GM21529 (cell line): Measurements from ENCODE around the gene PDE8B.
A peak's percentile ranks its signal among the peaks of the same experiment; 100 is the strongest.
"Not testable (repeated sequence)": the region's sequence is repeated elsewhere in the genome, so short reads cannot be mapped to it uniquely, and the experiment has no call there.

Experiments
- ATAC-seq: cut with Tn5 transposase; IDR thresholded peaks from one replicate; pipeline ENCODE4 v1.9.1; 2021; ENCODE audit not compliant: unreplicated experiment

Gene PDE8B

GRCh38 chr5:77356740-77357139 is 146.3 kb downstream of the PDE8B start:
- ATAC-seq: peak; percentile 98

DNA sequence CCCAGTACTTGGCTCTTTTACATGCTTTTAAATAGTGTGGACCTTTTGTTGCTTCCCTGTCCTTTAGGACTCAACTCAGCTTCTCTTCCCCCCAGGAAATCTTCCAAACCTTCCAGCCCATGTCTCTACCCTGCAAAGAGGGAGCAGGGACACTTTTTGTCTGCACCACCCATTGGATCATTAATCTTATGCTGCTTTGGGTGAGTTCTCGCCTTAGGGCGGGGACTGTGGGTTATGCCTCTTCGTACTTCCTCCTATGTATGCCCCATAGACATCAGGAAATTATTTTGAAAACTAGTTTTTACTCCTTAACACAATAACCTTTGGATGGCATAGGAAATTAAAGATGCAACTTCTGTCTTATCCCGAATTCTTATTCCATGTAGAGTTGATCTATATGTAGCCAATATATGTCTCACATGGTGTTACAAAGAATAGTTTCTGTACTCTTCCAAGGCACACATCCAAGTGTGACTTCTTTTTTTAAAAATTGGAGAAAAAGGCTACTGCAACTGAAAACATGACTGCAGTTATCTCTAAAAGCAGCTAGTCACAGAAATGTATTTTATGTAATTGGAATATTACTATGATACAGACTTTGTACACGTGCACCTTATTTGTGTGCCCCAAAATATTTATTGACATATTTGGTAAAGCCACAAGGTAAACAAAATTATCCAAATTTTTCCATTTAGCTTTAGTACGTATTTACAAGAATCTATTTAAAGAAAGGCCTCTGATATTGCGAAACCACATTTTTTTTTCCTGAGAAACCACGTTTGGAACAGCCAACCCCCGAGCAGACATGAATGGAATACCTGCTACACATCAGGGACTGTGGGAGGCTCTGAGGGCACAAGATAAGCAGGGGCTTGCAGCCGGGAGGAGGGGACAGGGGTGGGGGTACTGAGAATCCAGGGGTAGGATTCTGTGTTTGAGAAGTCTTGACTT is 148.1 kb downstream of the PDE8B start:
- ATAC-seq: no peak

DNA sequence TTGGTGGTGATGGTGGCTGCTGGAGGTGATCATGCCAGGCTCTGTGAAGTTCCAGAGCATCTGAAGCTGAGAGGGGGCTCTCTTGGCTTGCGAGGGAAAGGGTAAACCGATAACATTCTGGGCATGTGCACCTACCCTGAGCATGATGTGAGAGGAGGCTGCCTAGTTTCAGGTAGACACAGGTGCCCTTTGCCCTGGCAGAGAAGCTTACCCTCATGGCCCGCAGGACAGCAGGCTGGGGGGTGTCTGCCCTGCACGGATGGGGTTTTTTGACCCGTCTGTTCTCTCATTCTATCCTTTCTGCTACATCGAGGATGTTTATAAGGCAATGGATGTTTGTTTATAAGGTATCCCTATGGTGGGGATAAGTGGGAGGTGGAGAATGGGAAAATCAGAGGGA is 148.8 kb downstream of the PDE8B start:
- ATAC-seq: no peak

DNA sequence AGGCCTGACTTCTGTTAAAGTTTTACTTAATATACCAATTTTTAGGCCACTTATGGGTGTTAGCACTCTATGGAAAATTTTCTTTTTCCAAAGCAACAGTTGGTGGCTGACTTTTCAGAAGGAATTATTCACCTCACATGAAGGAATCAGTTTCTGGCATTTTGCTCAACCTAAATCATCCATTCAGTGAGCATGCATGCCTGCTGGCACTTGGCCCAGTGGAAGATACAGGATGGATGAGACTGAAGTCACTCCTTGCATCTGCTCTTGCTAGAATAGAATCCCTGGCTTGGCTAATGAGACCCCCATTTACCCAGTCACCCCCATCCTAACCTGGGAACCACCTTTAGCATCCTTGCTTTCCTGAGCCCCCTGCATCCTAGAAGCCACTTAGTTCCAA is 149.9 kb downstream of the PDE8B start:
- ATAC-seq: no peak

- no peak for ATAC-seq
These were observed 150.5 kb downstream of the PDE8B start for GRCh38 chr5:77360973-77361372.

DNA sequence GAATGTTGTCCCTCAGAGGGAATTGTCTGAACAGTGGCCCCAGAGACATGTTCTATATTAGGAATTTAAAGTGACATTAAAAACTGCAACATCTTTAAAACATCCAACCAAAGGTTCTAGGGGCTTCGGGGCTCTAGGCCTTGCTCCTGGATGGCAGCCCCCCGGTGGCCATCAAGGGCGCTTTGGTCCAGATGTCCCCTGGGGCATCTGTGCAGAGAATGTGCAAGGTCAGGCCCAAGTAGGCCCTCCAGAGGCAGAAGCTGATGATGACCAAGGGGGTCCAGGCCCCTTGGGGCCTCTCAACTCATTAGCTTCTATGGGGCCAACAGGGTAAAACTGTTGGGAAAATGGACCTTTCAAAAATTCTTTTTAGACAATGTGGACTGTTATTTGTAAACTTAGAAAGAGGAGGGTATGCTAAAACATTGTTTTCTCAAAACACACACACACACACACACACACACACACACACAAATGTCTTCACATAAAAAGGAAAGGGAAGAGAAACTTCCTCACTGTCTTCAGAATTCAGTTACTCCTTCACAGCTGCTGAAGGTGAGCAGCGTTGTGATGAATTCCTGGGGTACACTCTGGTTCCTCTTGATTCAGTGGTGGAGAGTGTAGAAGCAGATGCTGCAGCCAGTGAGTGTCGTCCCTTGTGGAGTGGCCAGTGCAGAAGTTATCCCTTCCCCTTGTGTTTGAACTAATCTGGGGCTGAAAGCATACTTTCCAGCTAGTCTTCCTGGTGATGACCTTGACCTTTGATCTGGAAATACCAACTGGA is 156.4 kb downstream of the PDE8B start:
- ATAC-seq: no peak

DNA sequence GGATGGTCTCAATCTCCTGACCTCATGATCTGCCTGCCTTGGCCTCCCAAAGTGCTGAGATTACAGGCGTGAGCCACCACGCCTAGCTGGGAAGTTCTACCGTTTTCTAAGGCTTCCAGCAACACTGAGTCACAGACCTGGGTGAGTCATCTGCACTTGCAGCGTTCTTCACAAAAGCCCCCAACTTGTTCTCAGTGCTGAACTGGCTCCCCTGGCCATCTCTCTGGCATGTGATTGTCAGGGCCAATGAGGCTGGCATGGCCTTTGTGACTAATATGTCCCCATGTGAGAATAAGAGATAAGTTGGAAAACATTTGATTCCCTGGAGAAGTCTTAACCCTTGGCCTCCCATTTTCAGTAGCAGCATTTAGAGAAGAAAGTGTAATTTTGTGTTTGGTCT is 157.3 kb downstream of the PDE8B start:
- no peak for ATAC-seq

GRCh38 chr5:77368367-77368766 is 157.9 kb downstream of the PDE8B start:
- no peak for ATAC-seq

GRCh38 chr5:77369566-77369965 is 159.1 kb downstream of the PDE8B start:
- ATAC-seq: no peak

GRCh38 chr5:77374686-77375085 is 164.2 kb downstream of the PDE8B start:
- ATAC-seq: no peak

GRCh38 chr5:77376609-77377300 is 166.3 kb downstream of the PDE8B start:
- no peak for ATAC-seq

DNA sequence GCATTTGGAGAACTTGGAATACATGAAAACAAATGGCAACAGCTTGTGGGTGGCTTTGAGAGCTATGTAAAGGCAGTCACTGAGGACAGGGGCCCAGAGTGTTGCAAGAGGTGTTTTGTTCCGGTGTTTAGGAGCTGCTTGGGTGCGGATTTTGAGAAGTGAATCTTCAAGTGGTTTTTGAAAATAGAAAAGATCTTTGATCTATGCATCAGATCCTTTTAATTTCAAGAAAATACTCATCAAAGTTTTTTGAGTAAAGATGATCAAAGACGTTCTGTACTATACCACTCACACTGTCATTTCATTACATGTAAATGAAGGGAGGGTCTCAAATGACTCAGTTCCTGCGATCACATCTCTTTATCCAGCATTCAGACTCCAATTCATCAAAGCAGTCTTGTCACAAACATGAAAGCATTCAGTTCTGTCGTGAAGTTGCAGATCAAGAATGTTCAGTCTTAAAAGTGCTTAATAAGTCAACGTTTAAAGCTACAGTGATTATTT is 169.1 kb downstream of the PDE8B start:
- ATAC-seq: peak; percentile 85

GRCh38 chr5:77380636-77381035 is 170.2 kb downstream of the PDE8B start:
- ATAC-seq: no peak

DNA sequence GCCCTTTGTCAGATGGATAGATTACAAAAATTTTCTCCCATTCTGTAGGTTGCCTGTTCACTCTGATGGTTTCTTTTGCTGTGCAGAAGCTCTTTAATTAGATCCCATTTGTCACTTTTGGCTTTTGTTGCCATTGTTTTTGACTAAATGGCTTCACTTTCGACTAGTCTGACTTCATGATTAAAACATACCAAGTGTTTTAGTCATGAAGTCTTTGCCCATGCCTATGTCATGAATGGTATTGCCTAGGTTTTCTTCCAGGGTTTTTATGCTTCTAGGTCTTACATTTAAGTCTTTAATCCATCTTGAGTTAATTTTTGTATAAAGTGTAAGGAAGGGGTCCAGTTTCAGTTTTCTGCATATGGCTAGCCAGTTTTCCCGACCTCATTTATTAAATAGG is 172.9 kb downstream of the PDE8B start:
- ATAC-seq: not testable (repeated sequence)

GRCh38 chr5:77386340-77386739 is 175.9 kb downstream of the PDE8B start:
- ATAC-seq: not testable (repeated sequence)

- no peak for ATAC-seq
These were observed 179.3 kb downstream of the PDE8B start for GRCh38 chr5:77389746-77390145.

GRCh38 chr5:77390221-77390620 is 179.7 kb downstream of the PDE8B start:
- no peak for ATAC-seq

- ATAC-seq: no peak
These were observed 180.3 kb downstream of the PDE8B start for GRCh38 chr5:77390795-77391194.

GRCh38 chr5:77391240-77391765 is 180.8 kb downstream of the PDE8B start:
- ATAC-seq: no peak

DNA sequence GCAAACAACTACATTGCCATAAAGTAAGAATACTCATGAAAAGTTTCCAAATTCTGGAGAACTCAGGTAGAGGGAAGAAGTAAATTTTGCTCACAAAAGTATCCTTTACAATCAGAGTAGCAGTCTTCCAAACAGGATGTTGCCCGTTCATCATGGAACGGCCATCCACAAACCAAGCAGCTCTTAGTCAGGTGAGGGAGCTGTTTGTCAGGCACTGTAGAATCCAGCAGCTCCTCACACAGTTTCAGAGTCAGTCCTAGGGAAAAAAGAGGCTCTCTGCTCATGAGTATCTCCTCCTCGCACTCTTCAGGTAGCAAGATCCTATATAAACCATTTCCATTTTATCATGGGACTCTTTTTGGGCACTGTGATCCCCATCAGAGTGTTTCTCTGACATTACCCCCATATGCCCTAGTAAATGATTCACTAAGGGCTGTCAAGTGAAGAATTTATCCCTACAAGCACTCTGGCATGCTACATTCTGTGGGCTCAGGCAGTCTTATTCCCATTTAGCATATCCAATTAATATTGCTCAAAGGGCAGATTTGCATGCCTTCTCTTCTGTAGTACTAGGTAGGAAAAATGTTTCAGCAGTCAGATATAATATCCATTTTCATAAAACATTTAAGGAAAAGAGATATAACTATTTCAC is 183.7 kb downstream of the PDE8B start:
- no peak for ATAC-seq
